ENCODE measurements around the gene LHFPL4. TPM values are rescaled to one million over a fixed set of nuclear protein-coding genes. Genes with fewer than 3 reads are reported as not detected.

Gene LHFPL4
- polyA plus RNA-seq, 3 donors: not detected

GRCh38 chr3:9590282-9590791 is 36.7 kb upstream of the LHFPL4 start:
- H3K36me3 Mint-ChIP-seq: no peaks in the 10 kb centered on the region
- TF ChIP-seq CTCF (IDR thresholded peaks at IDR 0.05): no peak
- H3K4me1 Mint-ChIP-seq: peaks cover 5% of the 10 kb centered on the region
- Histone ChIP-seq H3K36me3 (replicated peaks in 1 of 2; ENCODE audit: control insufficient read depth in 1 of 2, insufficient read depth in 2 of 2, low read length in 2 of 2) (no peaks in the 10 kb centered on the region), H3K27me3 (ENCODE audit: control insufficient read depth in 2 of 2, insufficient read depth in 2 of 2, low read length in 2 of 2) (no peaks in the 10 kb centered on the region), H3K4me1 (ENCODE audit: control insufficient read depth in 1 of 2, insufficient read depth in 2 of 2, low read length in 2 of 2) (peaks cover 0 to 2% of the 10 kb centered on the region in 2 donors), H3K27ac (ENCODE audit: low read depth in 1 of 2, low read length in 2 of 2) (no peak overlapping the region), H3K9me3 (replicated peaks in 1 of 2; ENCODE audit: control insufficient read depth in 1 of 2, insufficient read depth in 1 of 2, low read length in 2 of 2) (no peaks in the 10 kb centered on the region), H4K20me1 (ENCODE audit: insufficient read depth, low read length) (no peaks in the 10 kb centered on the region), H3K4me2 (replicated peaks; ENCODE audit: extremely low read depth, low read length, poor library complexity, severe bottlenecking) (no peak overlapping the region), H3K4me3 (replicated peaks in 1 of 3; ENCODE audit: low read depth in 2 of 3, low read length in 3 of 3) (no peak overlapping the region), H3K9ac (ENCODE audit: insufficient read depth, low read length, poor library complexity, severe bottlenecking) (no peak overlapping the region), H2AFZ (ENCODE audit: insufficient read depth, low read depth, low read length, poor library complexity, severe bottlenecking) (no peak overlapping the region), H3K79me2 (ENCODE audit: insufficient read depth, low read length) (no peaks in the 10 kb centered on the region)
- peaks cover 9 to 25% (median 16%) of the 10 kb centered on the region in 3 donors for H3K27me3 Mint-ChIP-seq (ENCODE audit: low read depth in 3 of 3)
- peak overlapping the region in 1 of 2 donors; percentile 49 for H3K4me3 Mint-ChIP-seq
- WGBS (ENCODE audit: insufficient coverage): 0% methylated on average over 8 of the region's 8 CpGs
- DNase-seq: no peak
- peaks cover 0 to 9% (median 0%) of the 10 kb centered on the region in 7 donors for H3K9me3 Mint-ChIP-seq
- no peak overlapping the region for H3K27ac Mint-ChIP-seq
- intact Hi-C loops (cut with micrococcal nuclease): no loop called here

GRCh38 chr3:9583792-9584191 is 30.2 kb upstream of the LHFPL4 start:
- peaks cover 3 to 27% (median 16%) of the 10 kb centered on the region in 7 donors for H3K9me3 Mint-ChIP-seq
- intact Hi-C loops (cut with micrococcal nuclease): no loop called here

More at GRCh38 chr3:9583792-9584191, 30.2 kb upstream of the LHFPL4 start:
- Histone ChIP-seq H3K36me3 (replicated peaks in 1 of 2; ENCODE audit: control insufficient read depth in 1 of 2, insufficient read depth in 2 of 2, low read length in 2 of 2) (no peaks in the 10 kb centered on the region), H3K27me3 (ENCODE audit: control insufficient read depth in 2 of 2, insufficient read depth in 2 of 2, low read length in 2 of 2) (no peaks in the 10 kb centered on the region), H3K4me3 (replicated peaks in 1 of 3; ENCODE audit: low read depth in 2 of 3, low read length in 3 of 3) (no peak overlapping the region), H3K4me2 (replicated peaks; ENCODE audit: extremely low read depth, low read length, poor library complexity, severe bottlenecking) (no peak overlapping the region), H3K9me3 (replicated peaks in 1 of 2; ENCODE audit: control insufficient read depth in 1 of 2, insufficient read depth in 1 of 2, low read length in 2 of 2) (peaks cover 5 to 8% of the 10 kb centered on the region in 2 donors), H3K4me1 (ENCODE audit: control insufficient read depth in 1 of 2, insufficient read depth in 2 of 2, low read length in 2 of 2) (no peaks in the 10 kb centered on the region), H4K20me1 (ENCODE audit: insufficient read depth, low read length) (no peaks in the 10 kb centered on the region), H2AFZ (ENCODE audit: insufficient read depth, low read depth, low read length, poor library complexity, severe bottlenecking) (no peak overlapping the region), H3K9ac (ENCODE audit: insufficient read depth, low read length, poor library complexity, severe bottlenecking) (no peak overlapping the region), H3K79me2 (ENCODE audit: insufficient read depth, low read length) (no peaks in the 10 kb centered on the region), H3K27ac (ENCODE audit: low read depth in 1 of 2, low read length in 2 of 2) (no peak overlapping the region)
- Mint-ChIP-seq H3K36me3 (no peaks in the 10 kb centered on the region), H3K27ac (no peak overlapping the region), H3K27me3 (ENCODE audit: low read depth in 3 of 3) (peaks cover 7 to 19% (median 10%) of the 10 kb centered on the region in 3 donors), H3K4me3 (no peak overlapping the region), H3K4me1 (no peaks in the 10 kb centered on the region)
- no peak for TF ChIP-seq CTCF (IDR thresholded peaks at IDR 0.05)
- WGBS (ENCODE audit: insufficient coverage): 83% methylated on average over 1 of the region's 1 CpG
- no peak for DNase-seq
